Uterus (tissue), 4 donors: ENCODE results near the gene DST. TPM values are rescaled to one million over a fixed set of nuclear protein-coding genes. Genes with fewer than 3 reads are reported as not detected.

Experiments used
- DNase-seq, 2 donors: peaks; one replicate each; pipeline ENCODE4 v3.0.0-alpha.2; 2019 to 2020
- H3K27ac ChIP-seq, 2 donors: fragments of 200-600 bp; sonication (generic); 1 replicate in 1 of 2; 2 replicates in 1 of 2; pipeline ENCODE4 v1.5.1; 2016 to 2018
- H3K27me3 ChIP-seq, 2 donors: fragments of 200-600 bp; sonication (generic); one replicate each; pipeline ENCODE4 v1.5.1; 2018 to 2019; ENCODE audit warnings: control low read depth in 1 of 2
- H3K36me3 ChIP-seq, 2 donors: fragments of 200-600 bp; sonication (generic); one replicate each; pipeline ENCODE4 v1.5.1; 2019; ENCODE audit warnings: control low read depth in 1 of 2
- H3K4me1 ChIP-seq, 2 donors: fragments of 200-600 bp; sonication (generic); one replicate each; pipeline ENCODE4 v1.5.1; 2018 to 2019; ENCODE audit warnings: control low read depth in 1 of 2
- H3K4me3 ChIP-seq, 2 donors: fragments of 200-600 bp; sonication (generic); 1 replicate in 1 of 2; 2 replicates in 1 of 2; pipeline ENCODE4 v1.5.1; 2018 to 2019; ENCODE audit warnings: mild to moderate bottlenecking in 1 of 2
- H3K9me3 ChIP-seq, 2 donors: fragments of 200-600 bp; sonication (generic); one replicate each; pipeline ENCODE4 v1.5.1; 2019; ENCODE audit warnings: control low read depth in 1 of 2
- POLR2A ChIP-seq, 2 donors: fragments of 450-650 bp; IDR thresholded peaks; one replicate each; pipeline ENCODE4 v1.6.1; 2016; ENCODE audit warnings: antibody characterized with exemption in 2 of 2, mild to moderate bottlenecking in 1 of 2, moderate library complexity in 1 of 2
- intact Hi-C: fragments of 100-400 bp; cut with DNase I; formaldehyde crosslinking; loops from one replicate; pipeline ENCODE4 v1.15.1; 2023; ENCODE audit warnings: low total_unique reads
- total RNA-seq, 4 donors: library from RNA; depleted of rRNA in 3 of 4; stranded (reverse); fragments of >200 nt in 3 of 4; gene quantifications; one replicate each; pipeline versions ENCODE4 v1.1.0 to v1.2.4, GENCODE V29; 2014 to 2023
- TF ChIP-seq, protein P1 (sequence below), 4 experiments: fragments of 200-600 bp in 2 of 4; fragments of 450-650 bp in 2 of 4; sonication (generic) in 2 of 4; IDR thresholded peaks; one replicate each; pipeline ENCODE4 v1.5.1; 2016 to 2019; ENCODE audit warnings: antibody characterized with exemption in 4 of 4, mild to moderate bottlenecking in 2 of 4, moderate library complexity in 1 of 4
- donor health status: DM: yes; HTN: yes; CAD: no.

The DST gene
- total RNA-seq, 4 donors from 2014 or later: 307 to 809 (median 516) TPM

DNA sequence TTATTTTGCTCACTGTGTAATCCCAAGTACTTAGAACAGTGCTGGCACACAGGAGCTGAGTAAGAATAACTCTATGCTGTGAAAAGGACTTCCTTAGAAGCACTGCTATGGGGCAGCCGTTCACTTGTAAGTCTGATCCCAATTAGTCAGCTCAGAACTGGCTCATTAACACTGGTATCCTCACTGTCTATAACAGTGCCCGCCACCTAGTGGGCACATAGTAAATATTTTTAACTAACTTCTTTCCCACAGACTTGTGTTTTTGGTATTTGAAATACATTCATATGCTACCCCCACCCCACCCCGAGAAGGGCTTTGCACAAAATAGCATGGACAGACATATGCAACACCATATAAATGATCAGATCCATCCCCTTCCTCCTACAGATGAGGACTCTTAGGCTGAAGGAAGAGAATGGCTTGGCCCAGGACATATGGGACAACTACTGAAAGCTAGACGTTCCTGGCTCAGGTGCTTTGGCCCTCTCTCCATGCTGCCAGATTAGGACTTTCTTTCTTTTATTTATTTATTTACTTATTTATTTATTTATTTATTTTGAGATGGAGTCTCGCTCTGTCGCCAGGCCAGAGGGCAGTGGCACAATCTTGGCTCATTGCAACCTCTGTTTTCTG is 47.1 kb downstream of the DST start:
- intact Hi-C loops: loop anchor here (10.0 kb wide), 1 partner anchor 241 kb away; no protein-coding TSS in a partner anchor
- Histone ChIP-seq H3K36me3 (no peaks in the 10 kb centered on the region), H3K4me1 (peaks cover 0 to 5% of the 10 kb centered on the region in 2 donors), H3K27ac (peak overlapping the region in 1 of 2 donors; percentile 2), H3K9me3 (no peaks in the 10 kb centered on the region), H3K4me3 (no peak overlapping the region), H3K27me3 (no peaks in the 10 kb centered on the region)
- no peak for TF ChIP-seq POLR2A (IDR thresholded peaks at IDR 0.05)
- TF ChIP-seq, protein P1, sequence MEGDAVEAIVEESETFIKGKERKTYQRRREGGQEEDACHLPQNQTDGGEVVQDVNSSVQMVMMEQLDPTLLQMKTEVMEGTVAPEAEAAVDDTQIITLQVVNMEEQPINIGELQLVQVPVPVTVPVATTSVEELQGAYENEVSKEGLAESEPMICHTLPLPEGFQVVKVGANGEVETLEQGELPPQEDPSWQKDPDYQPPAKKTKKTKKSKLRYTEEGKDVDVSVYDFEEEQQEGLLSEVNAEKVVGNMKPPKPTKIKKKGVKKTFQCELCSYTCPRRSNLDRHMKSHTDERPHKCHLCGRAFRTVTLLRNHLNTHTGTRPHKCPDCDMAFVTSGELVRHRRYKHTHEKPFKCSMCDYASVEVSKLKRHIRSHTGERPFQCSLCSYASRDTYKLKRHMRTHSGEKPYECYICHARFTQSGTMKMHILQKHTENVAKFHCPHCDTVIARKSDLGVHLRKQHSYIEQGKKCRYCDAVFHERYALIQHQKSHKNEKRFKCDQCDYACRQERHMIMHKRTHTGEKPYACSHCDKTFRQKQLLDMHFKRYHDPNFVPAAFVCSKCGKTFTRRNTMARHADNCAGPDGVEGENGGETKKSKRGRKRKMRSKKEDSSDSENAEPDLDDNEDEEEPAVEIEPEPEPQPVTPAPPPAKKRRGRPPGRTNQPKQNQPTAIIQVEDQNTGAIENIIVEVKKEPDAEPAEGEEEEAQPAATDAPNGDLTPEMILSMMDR (IDR thresholded peaks at IDR 0.05): peak; percentile 43 to 64 (median 59)
- DNase-seq: peak; percentile 29 to 51

- Histone ChIP-seq H3K4me3 (no peak overlapping the region), H3K27ac (peak overlapping the region in 1 of 2 donors; percentile 3), H3K36me3 (no peaks in the 10 kb centered on the region), H3K4me1 (peaks cover 0 to 5% of the 10 kb centered on the region in 2 donors), H3K9me3 (no peaks in the 10 kb centered on the region), H3K27me3 (no peaks in the 10 kb centered on the region)
- DNase-seq: no peak
- intact Hi-C loops: loop anchor here (10.0 kb wide), 1 partner anchor 240 kb away; no protein-coding TSS in a partner anchor
- no peak for TF ChIP-seq POLR2A (IDR thresholded peaks at IDR 0.05)
Observed at GRCh38 chr6:56594699-56595098, 48.0 kb downstream of the DST start.

DNA sequence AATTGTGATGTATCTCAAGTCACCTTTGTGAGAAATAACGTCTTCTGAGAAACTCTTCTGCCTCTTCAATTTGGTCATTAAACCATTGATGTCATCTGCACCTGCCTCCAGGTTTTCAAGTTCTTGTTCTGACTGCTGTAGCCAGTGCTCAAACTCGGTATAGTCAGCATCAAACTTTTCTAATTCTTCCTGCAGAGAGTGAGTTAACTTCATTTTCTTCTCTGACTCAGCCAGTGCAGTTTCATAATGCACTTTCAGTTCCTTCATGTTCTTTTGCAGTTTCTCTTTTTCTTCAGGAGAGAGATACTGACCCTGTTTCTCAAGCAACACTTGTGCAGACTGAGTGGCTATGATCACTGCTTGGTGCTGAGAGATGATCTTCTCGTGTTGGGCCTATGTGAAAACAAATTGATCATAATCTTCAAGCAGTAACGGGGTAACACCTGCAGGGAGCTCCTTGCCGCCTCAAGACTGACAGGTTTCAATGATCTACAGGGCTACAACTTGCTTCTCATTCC is 48.8 kb downstream of the DST start:
- no peaks in the 10 kb centered on the region for H3K9me3 ChIP-seq
- H3K36me3 ChIP-seq: no peaks in the 10 kb centered on the region
- no peak overlapping the region for H3K4me3 ChIP-seq
- peaks cover 0 to 5% of the 10 kb centered on the region in 2 donors for H3K4me1 ChIP-seq
- no peak for DNase-seq
- intact Hi-C loops: loop anchor here (10.0 kb wide), 1 partner anchor 239 kb away; no protein-coding TSS in a partner anchor
- H3K27me3 ChIP-seq: no peaks in the 10 kb centered on the region
- H3K27ac ChIP-seq: no peak overlapping the region
- TF ChIP-seq, protein P1 (IDR thresholded peaks at IDR 0.05): no peak
- no peak for TF ChIP-seq POLR2A (IDR thresholded peaks at IDR 0.05)

- DNase-seq: no peak
- no peaks in the 10 kb centered on the region for H3K27me3 ChIP-seq
- intact Hi-C loops: no loop called here
- no peaks in the 10 kb centered on the region for H3K9me3 ChIP-seq
- TF ChIP-seq POLR2A (IDR thresholded peaks at IDR 0.05): no peak
- TF ChIP-seq, protein P1 (IDR thresholded peaks at IDR 0.05): no peak
- H3K36me3 ChIP-seq: no peaks in the 10 kb centered on the region
- no peak overlapping the region for H3K27ac ChIP-seq
- H3K4me3 ChIP-seq: no peak overlapping the region
- H3K4me1 ChIP-seq: no peaks in the 10 kb centered on the region
Observed at GRCh38 chr6:56582236-56582635, 60.5 kb downstream of the DST start.

DNA sequence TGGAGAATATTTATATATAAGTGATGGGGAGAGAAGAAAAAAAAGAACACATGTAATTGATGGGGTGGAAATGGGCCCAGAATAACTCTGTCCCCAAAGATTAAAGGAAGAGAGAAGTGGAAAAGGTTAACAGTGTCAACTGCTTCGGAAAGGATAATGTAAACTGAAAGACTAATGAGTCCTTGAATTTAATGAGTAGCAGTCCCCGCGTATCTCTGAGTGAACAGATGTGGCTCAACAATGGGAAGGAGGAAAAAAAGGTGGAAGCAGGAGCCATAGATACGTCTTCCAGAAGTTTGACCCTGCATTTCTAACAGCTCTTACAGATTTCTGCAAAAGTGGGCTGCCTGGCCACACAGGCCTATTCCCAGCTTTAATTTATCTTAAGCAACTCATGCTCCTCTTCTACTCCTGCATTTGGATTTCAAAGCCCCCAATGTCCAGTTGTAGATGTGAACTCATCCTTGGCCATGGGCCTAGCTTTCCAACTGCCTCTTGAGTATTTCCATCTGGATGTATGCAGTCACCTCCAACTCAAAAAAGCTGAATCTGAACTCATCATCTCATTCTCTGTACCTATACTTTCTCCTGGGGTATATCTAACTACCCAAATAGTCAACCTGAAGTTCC is 61.3 kb downstream of the DST start:
- Histone ChIP-seq H3K27ac (no peak overlapping the region), H3K4me3 (no peak overlapping the region), H3K9me3 (no peaks in the 10 kb centered on the region), H3K27me3 (no peaks in the 10 kb centered on the region), H3K36me3 (no peaks in the 10 kb centered on the region), H3K4me1 (no peaks in the 10 kb centered on the region)
- TF ChIP-seq POLR2A (IDR thresholded peaks at IDR 0.05): no peak
- TF ChIP-seq, protein P1 (IDR thresholded peaks at IDR 0.05): no peak
- no peak for DNase-seq
- intact Hi-C loops: no loop called here
